OCI-LY1 (cell line): ENCODE measurements around the gene CCNYL1.
"Not testable (repeated sequence)": the region's sequence is repeated elsewhere in the genome, so short reads cannot be mapped to it uniquely, and the experiment has no call there.

Experiments used
- H2AFZ ChIP-seq: fragments of 200-600 bp; sonication (generic), shearing (Covaris generic); 2 replicates; pipeline ENCODE4 v1.6.0; 2014; ENCODE audit warnings: antibody characterized with exemption, mild to moderate bottlenecking, low read length
- H3F3A ChIP-seq: fragments of 200-600 bp; sonication (generic), shearing (Covaris generic); 2 replicates; pipeline ENCODE4 v1.6.0; 2014; ENCODE audit warnings: mild to moderate bottlenecking, antibody characterized with exemption, low read length, moderate library complexity; ENCODE audit not compliant: insufficient read depth
- H3K27ac ChIP-seq: fragments of 200-600 bp; sonication (generic); 2 replicates; pipeline ENCODE4 v1.5.1; 2014; ENCODE audit warnings: low read length, mixed run types, mild to moderate bottlenecking, low read depth; ENCODE audit not compliant: poor library complexity, severe bottlenecking
- H3K27me3 ChIP-seq: fragments of 200-600 bp; sonication (generic); 2 replicates; pipeline ENCODE4 v1.6.0; 2014; ENCODE audit warnings: antibody characterized with exemption, mild to moderate bottlenecking, low read length, moderate library complexity; ENCODE audit not compliant: insufficient read depth
- H3K36me3 ChIP-seq: fragments of 200-600 bp; sonication (generic); 2 replicates; pipeline ENCODE4 v1.6.1; 2014; ENCODE audit warnings: mild to moderate bottlenecking, antibody characterized with exemption, low read length, moderate library complexity, mixed read lengths; ENCODE audit not compliant: insufficient read depth
- H3K4me1 ChIP-seq: fragments of 200-600 bp; sonication (generic); 2 replicates; pipeline ENCODE4 v1.5.1; 2014; ENCODE audit warnings: mild to moderate bottlenecking, low read length, moderate library complexity; ENCODE audit not compliant: insufficient read depth, severe bottlenecking
- H3K4me2 ChIP-seq: fragments of 200-600 bp; sonication (generic), shearing (Covaris generic); 2 replicates; pipeline ENCODE4 v1.6.1; 2014; ENCODE audit warnings: low read length
- H3K4me3 ChIP-seq: fragments of 200-600 bp; sonication (generic); 2 replicates; pipeline ENCODE4 v1.5.1; 2014; ENCODE audit warnings: low read length, low read depth, mild to moderate bottlenecking, mixed read lengths; ENCODE audit not compliant: poor library complexity, severe bottlenecking
- H3K79me2 ChIP-seq: fragments of 200-600 bp; shearing (Covaris generic); 2 replicates; pipeline ENCODE4 v1.6.1; 2016; ENCODE audit warnings: mixed run types, low read length, mixed read lengths; ENCODE audit not compliant: insufficient read depth
- H3K9ac ChIP-seq: fragments of 200-600 bp; sonication (generic), shearing (Covaris generic); 2 replicates; pipeline ENCODE4 v1.6.1; 2014; ENCODE audit warnings: mild to moderate bottlenecking, low read length, mixed read lengths
- H3K9me2 ChIP-seq: fragments of 200-600 bp; sonication (generic), shearing (Covaris generic); 2 replicates; pipeline ENCODE4 v1.6.1; 2014; ENCODE audit warnings: low read depth, mild to moderate bottlenecking, low read length, mixed read lengths
- H3K9me3 ChIP-seq: fragments of 200-600 bp; shearing (Covaris generic); 2 replicates; pipeline ENCODE4 v1.6.1; 2014; ENCODE audit warnings: low read length, mixed read lengths
- H4K20me1 ChIP-seq: fragments of 200-600 bp; sonication (generic), shearing (Covaris generic); 2 replicates; pipeline ENCODE4 v1.6.0; 2016; ENCODE audit warnings: mild to moderate bottlenecking, low read length; ENCODE audit not compliant: insufficient read depth
- CTCF ChIP-seq: fragments of 200-600 bp; sonication (generic), shearing (Covaris generic); IDR thresholded peaks from 2 replicates; pipeline ENCODE4 v1.5.1; 2017; ENCODE audit warnings: mild to moderate bottlenecking, antibody characterized with exemption, low read length, moderate library complexity, mixed read lengths
- EZH2 ChIP-seq: fragments of 200-600 bp; sonication (generic), shearing (Covaris generic); IDR thresholded peaks from 2 replicates; pipeline ENCODE4 v1.8.0; 2017; ENCODE audit warnings: borderline replicate concordance, mixed run types, mild to moderate bottlenecking, antibody characterized with exemption, low read length, moderate library complexity, mixed read lengths

Gene CCNYL1

GRCh38 chr2:207695293-207695692, 16.1 kb upstream of the CCNYL1 start:
- Histone ChIP-seq H3K36me3 (no peaks in the 10 kb centered on the region), H3K9ac (no peak overlapping the region), H3F3A (no peaks in the 10 kb centered on the region), H3K9me2 (no peaks in the 10 kb centered on the region), H3K9me3 (no peaks in the 10 kb centered on the region), H3K27me3 (no peaks in the 10 kb centered on the region), H4K20me1 (no peaks in the 10 kb centered on the region), H3K4me3 (no peak overlapping the region), H3K79me2 (no peaks in the 10 kb centered on the region), H3K27ac (no peak overlapping the region), H3K4me1 (no peaks in the 10 kb centered on the region), H2AFZ (no peak overlapping the region), H3K4me2 (no peak overlapping the region)
- TF ChIP-seq CTCF (no peak), EZH2 (no peak)

GRCh38 chr2:207696911-207697310, 14.5 kb upstream of the CCNYL1 start:
- H3K9me2 ChIP-seq, H3K27ac ChIP-seq, H3K36me3 ChIP-seq, H3K9me3 ChIP-seq, H3K4me1 ChIP-seq, H2AFZ ChIP-seq, H3K4me3 ChIP-seq, H3F3A ChIP-seq, H4K20me1 ChIP-seq, H3K4me2 ChIP-seq, H3K9ac ChIP-seq, H3K27me3 ChIP-seq, H3K79me2 ChIP-seq: not testable (repeated sequence)

DNA sequence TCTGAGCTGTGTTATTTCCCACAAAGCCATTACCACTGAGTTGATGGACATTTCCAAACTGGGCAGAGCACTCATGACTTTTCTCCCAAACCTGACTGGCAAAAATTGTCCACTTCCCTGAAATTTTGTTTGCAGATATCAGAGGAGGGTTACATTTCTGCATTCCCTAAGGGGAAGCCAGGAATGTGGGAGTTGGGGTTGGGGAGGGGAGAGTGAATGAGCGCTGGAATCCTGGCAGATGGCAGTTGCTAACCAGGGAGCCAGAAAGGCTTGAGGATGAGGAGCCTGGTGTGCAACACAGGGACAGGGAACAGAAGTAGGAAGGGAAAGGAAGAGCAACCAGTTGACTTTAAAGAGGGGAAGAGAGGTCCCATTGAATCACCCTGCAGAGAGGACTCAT, 14.0 kb upstream of the CCNYL1 start:
- H3F3A ChIP-seq = no peaks in the 10 kb centered on the region
- no peak for TF ChIP-seq CTCF
- no peaks in the 10 kb centered on the region for H3K79me2 ChIP-seq
- H3K27ac ChIP-seq = no peak overlapping the region
- no peak overlapping the region for H3K9ac ChIP-seq
- H3K36me3 ChIP-seq = no peaks in the 10 kb centered on the region
- no peaks in the 10 kb centered on the region for H3K9me3 ChIP-seq
- no peaks in the 10 kb centered on the region for H4K20me1 ChIP-seq
- no peak overlapping the region for H3K4me2 ChIP-seq
- H3K27me3 ChIP-seq = no peaks in the 10 kb centered on the region
- H2AFZ ChIP-seq = no peak overlapping the region
- H3K4me3 ChIP-seq = no peak overlapping the region
- H3K9me2 ChIP-seq = no peaks in the 10 kb centered on the region
- H3K4me1 ChIP-seq = no peaks in the 10 kb centered on the region

DNA sequence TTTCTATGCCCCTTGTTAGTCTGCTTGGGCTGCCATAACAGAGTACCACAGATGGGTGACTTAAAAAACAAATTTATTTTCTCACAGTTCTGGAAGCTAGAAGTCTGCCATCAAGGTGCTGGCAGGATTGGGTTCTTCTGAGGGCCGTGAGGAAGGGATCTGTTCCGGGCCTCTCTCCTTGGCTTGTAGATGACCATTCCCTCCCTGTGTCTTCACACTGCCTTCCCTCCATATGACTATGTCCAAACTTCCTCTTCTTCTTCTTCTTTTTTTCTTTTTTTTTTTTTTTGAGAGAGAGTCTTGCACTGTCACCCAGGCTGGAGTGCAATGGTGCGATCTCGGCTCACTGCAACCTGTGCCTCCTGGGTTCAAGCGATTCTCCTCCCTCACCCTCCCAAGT, 13.1 kb upstream of the CCNYL1 start:
- Histone ChIP-seq H3K27ac (no peak overlapping the region), H3K27me3 (no peaks in the 10 kb centered on the region), H4K20me1 (no peaks in the 10 kb centered on the region), H3K9me3 (no peaks in the 10 kb centered on the region), H3K4me3 (no peak overlapping the region), H3F3A (no peaks in the 10 kb centered on the region), H3K79me2 (no peaks in the 10 kb centered on the region), H2AFZ (no peak overlapping the region), H3K9ac (no peak overlapping the region), H3K36me3 (no peaks in the 10 kb centered on the region), H3K4me1 (no peaks in the 10 kb centered on the region), H3K4me2 (no peak overlapping the region), H3K9me2 (no peaks in the 10 kb centered on the region)
- TF ChIP-seq EZH2 (no peak), CTCF (no peak)
